Measurements from ENCODE around the gene WAS.
"Not testable (repeated sequence)": the region's sequence is repeated elsewhere in the genome, so short reads cannot be mapped to it uniquely, and the experiment has no call there.

Gene WAS

GRCh38 chrX:48683411-48683982 is at the start of gene WAS:
Gene WAS, plus strand, starts transcription at chrX:48683799. Its CDS starts 55 bp downstream, at chrX:48683854.
- peak in 1 of 2 donors; percentile 12 for DNase-seq (ENCODE audit: low read depth in 2 of 2)

- no peak for DNase-seq (ENCODE audit: low read depth in 2 of 2)
Measured at GRCh38 chrX:48636301-48636700, 47.3 kb upstream of the WAS start.

- no peak for DNase-seq (ENCODE audit: low read depth in 2 of 2)
Measured at GRCh38 chrX:48636776-48637175, 46.8 kb upstream of the WAS start.

- DNase-seq (ENCODE audit: low read depth in 2 of 2): no peak
Measured at GRCh38 chrX:48645669-48646068, 37.9 kb upstream of the WAS start.

- peak in 1 of 2 donors; percentile 8 for DNase-seq (ENCODE audit: low read depth in 2 of 2)
Measured at GRCh38 chrX:48648336-48648751, 35.3 kb upstream of the WAS start.

GRCh38 chrX:48649102-48649501 is 34.5 kb upstream of the WAS start:
- no peak for DNase-seq (ENCODE audit: low read depth in 2 of 2)

GRCh38 chrX:48652055-48652579 is 31.5 kb upstream of the WAS start:
- not testable (repeated sequence) for DNase-seq (ENCODE audit: low read depth in 2 of 2)

- not testable (repeated sequence) for DNase-seq (ENCODE audit: low read depth in 2 of 2)
Measured at GRCh38 chrX:48654746-48655145, 28.9 kb upstream of the WAS start.

GRCh38 chrX:48659686-48660085 is 23.9 kb upstream of the WAS start:
- not testable (repeated sequence) for DNase-seq (ENCODE audit: low read depth in 2 of 2)

- DNase-seq (ENCODE audit: low read depth in 2 of 2): no peak
Measured at GRCh38 chrX:48663241-48663640, 20.4 kb upstream of the WAS start.

- DNase-seq (ENCODE audit: low read depth in 2 of 2): no peak
Measured at GRCh38 chrX:48664156-48664555, 19.4 kb upstream of the WAS start.

- DNase-seq (ENCODE audit: low read depth in 2 of 2): no peak
Measured at GRCh38 chrX:48665991-48666390, 17.6 kb upstream of the WAS start.

- no peak for DNase-seq (ENCODE audit: low read depth in 2 of 2)
Measured at GRCh38 chrX:48666649-48667048, 16.9 kb upstream of the WAS start.

GRCh38 chrX:48667509-48667908 is 16.1 kb upstream of the WAS start:
- DNase-seq (ENCODE audit: low read depth in 2 of 2): no peak

GRCh38 chrX:48668187-48668586 is 15.4 kb upstream of the WAS start:
- DNase-seq (ENCODE audit: low read depth in 2 of 2): not testable (repeated sequence)

GRCh38 chrX:48676106-48676892 is 7.3 kb upstream of the WAS start:
- peak; percentile 74 to 82 for DNase-seq (ENCODE audit: low read depth in 2 of 2)

- DNase-seq (ENCODE audit: low read depth in 2 of 2): no peak
Measured at GRCh38 chrX:48676893-48677270, 6.7 kb upstream of the WAS start.

GRCh38 chrX:48677516-48677915 is 6.1 kb upstream of the WAS start:
- DNase-seq (ENCODE audit: low read depth in 2 of 2): no peak

- DNase-seq (ENCODE audit: low read depth in 2 of 2): not testable (repeated sequence)
Measured at GRCh38 chrX:48680467-48680866, 3.1 kb upstream of the WAS start.

GRCh38 chrX:48680925-48681324 is 2.7 kb upstream of the WAS start:
- DNase-seq (ENCODE audit: low read depth in 2 of 2): not testable (repeated sequence)

- no peak for DNase-seq (ENCODE audit: low read depth in 2 of 2)
Measured at GRCh38 chrX:48681539-48682183, 1.9 kb upstream of the WAS start.

GRCh38 chrX:48682795-48683194 is 804 bp upstream of the WAS start:
- DNase-seq (ENCODE audit: low read depth in 2 of 2): not testable (repeated sequence)

GRCh38 chrX:48684134-48684533 is 535 bp downstream of the WAS start:
- DNase-seq (ENCODE audit: low read depth in 2 of 2): no peak
